ENCODE data around the gene MAVS. TPM values are rescaled to one million over a fixed set of nuclear protein-coding genes. Genes with fewer than 3 reads are reported as not detected.

The MAVS gene
- total RNA-seq, result 38.3 and 51.7 TPM in 2 replicates

DNA sequence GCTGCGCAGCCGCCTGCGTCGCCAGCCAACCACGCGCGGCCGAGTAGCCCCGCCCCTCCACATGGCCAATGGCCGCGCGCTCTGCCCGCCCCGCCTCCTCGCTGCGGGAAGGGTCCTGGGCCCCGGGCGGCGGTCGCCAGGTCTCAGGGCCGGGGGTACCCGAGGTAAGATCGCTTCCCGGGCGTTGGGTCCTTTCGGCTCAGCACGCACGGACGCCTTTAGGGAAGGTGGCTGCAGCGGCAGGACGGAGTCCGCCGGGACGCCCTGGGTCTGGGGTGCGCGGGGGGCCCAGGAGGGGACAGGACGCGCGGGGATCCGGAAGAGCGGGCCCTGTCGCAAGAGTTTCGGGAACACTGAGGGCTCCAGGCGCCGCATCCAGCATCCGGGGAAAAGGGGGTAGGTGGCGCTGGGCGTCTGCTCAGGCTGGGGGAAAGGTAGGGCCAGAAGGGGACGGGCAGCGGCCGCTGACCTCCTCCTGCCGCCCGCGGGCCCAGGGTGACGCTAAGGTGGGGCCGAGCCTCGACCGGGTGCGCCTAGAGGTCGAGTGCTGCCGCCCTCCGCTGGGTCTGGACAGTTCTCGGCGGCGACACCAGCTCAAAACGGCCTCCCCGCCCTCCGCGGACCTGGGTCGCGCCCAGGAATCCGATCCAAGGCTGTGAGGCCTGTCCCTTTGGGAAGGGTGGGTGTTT is at the start of gene MAVS:
MAVS (plus strand) TSS at position 95 of the 689 bp plus-strand sequence. CDS start 7,791 bp downstream, outside the sequence.
- no peak for DNase-seq (ENCODE audit: extremely low read depth, low read depth, low spot score)

GRCh38 chr20:3797226-3797545 is 49.4 kb upstream of the MAVS start:
- DNase-seq (ENCODE audit: extremely low read depth, low read depth, low spot score), result no peak

GRCh38 chr20:3797592-3798372 is 48.9 kb upstream of the MAVS start:
- DNase-seq (ENCODE audit: extremely low read depth, low read depth, low spot score), result no peak

DNA sequence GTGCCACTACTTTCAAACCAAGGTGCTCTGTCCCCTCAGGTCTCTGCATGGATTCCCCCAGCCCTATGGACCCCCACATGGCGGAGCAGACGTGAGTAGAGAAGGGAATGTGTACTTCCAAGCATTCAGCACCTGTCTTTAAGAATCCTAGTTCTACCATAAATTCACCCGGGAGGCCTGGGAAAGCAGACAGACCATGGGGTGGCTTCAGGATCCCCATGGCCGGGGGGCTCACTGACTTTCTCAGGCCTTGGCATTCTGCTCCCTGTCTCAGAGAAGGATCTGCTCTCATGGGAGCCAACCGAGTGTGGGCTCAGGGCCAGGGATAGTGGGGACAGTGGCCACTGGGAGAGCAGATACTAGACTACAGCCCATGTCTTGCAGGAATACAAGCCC is 48.3 kb upstream of the MAVS start:
- DNase-seq (ENCODE audit: extremely low read depth, low read depth, low spot score), result no peak

- DNase-seq (ENCODE audit: extremely low read depth, low read depth, low spot score), result no peak
Observed at GRCh38 chr20:3798908-3799248, 47.8 kb upstream of the MAVS start.

- DNase-seq (ENCODE audit: extremely low read depth, low read depth, low spot score), result no peak
Observed at GRCh38 chr20:3800256-3800877, 46.3 kb upstream of the MAVS start.

DNA sequence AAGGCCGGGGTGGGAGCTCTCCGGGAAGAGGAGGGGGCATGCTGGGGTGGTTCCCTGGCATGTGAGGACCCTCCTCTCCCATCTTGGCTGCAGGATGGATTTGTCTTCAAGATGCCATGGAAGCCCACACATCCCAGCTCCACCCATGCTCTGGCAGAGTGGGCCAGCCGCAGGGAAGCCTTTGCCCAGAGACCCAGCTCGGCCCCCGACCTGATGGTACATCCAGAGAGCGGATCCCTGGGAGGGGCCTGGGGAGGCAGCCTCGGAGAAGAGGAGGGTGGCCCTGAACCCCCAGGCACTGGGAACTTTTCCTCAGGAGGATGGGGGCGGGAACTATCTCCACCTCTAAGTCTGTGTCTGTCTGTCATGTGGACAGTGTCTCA is 45.8 kb upstream of the MAVS start:
- DNase-seq (ENCODE audit: extremely low read depth, low read depth, low spot score), result no peak

DNA sequence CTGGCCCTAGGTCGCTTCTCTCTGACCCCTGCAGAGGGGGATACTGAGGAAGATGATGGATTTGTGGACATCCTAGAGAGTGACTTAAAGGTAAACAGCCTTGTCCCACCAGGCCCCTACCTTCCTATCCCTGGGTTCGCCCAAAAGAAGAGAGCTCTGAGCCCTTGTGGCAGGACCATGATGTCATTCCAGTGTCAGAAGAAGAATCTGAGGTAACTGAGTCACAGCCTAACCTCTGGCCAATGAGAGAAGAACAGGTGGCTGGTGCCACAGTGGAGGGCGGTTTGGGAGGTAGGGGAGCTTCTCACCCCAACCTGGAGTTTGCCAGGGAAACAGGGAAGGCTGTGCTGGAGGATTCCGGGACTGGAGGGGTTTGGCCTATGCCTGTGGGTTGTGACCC is 45.3 kb upstream of the MAVS start:
- no peak for DNase-seq (ENCODE audit: extremely low read depth, low read depth, low spot score)

DNA sequence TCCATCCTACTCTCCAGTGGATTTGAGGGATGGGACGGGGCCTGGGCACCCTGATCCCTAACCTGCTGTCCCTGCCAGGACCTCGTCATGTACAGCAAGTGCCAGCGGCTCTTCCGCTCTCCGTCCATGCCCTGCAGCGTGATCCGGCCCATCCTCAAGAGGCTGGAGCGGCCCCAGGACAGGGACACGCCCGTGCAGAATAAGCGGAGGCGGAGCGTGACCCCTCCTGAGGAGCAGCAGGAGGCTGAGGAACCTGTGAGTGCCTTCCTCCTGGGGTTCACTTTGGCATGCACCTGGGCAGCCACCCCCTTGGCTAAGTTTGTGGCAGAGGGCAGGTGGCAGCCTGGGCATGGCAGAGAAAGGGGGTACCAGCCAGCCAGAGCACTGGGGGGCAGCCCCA is 44.8 kb upstream of the MAVS start:
- no peak for DNase-seq (ENCODE audit: extremely low read depth, low read depth, low spot score)

- DNase-seq (ENCODE audit: extremely low read depth, low read depth, low spot score), result no peak
Observed at GRCh38 chr20:3802524-3803239, 44.0 kb upstream of the MAVS start.

DNA sequence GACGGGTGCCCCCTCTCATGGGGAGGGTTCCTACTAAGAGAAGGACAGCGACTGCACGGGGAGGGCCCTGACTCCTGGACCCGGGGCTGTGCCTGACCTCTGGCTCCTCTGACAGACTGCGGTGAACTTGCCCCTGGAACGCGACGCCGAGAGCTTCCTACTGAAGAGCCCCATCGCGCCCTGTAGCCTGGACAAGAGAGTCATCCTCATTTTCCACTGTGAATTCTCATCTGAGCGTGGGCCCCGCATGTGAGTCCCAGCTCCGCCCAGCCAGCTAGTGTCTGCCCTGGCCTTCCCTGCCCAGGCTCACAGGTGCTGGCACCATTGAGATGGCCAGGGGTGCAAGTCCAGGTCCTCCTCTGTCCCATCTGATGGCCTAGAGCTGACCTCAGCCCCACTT is 43.3 kb upstream of the MAVS start:
- no peak for DNase-seq (ENCODE audit: extremely low read depth, low read depth, low spot score)

GRCh38 chr20:3803854-3804253 is 42.8 kb upstream of the MAVS start:
- no peak for DNase-seq (ENCODE audit: extremely low read depth, low read depth, low spot score)

DNA sequence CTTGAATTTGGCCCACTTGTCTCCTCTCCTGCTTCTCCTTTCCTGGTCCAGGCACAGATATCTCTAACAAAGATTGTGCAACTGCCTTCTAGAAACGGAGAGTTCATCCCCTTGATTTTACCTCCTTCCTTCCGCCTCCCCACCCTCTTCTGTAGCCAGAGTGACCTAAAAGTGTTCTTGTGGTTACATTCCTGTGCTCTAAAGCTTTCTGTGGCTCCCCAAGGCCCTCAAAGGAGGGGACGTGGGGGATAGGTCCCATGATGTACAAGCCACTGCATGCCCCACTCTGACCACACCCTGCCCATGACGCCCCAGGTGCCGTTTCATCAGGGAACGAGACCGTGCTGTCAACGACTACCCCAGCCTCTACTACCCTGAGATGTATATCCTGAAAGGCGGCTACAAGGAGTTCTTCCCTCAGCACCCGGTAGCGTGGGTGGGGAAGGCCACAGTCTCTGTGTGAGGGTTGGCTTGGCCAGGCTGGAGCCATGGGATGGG is 42.3 kb upstream of the MAVS start:
- no peak for DNase-seq (ENCODE audit: extremely low read depth, low read depth, low spot score)

DNA sequence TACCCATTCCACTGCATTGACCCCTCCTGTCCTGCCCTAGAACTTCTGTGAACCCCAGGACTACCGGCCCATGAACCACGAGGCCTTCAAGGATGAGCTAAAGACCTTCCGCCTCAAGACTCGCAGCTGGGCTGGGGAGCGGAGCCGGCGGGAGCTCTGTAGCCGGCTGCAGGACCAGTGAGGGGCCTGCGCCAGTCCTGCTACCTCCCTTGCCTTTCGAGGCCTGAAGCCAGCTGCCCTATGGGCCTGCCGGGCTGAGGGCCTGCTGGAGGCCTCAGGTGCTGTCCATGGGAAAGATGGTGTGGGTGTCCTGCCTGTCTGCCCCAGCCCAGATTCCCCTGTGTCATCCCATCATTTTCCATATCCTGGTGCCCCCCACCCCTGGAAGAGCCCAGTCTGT is 41.9 kb upstream of the MAVS start:
- no peak for DNase-seq (ENCODE audit: extremely low read depth, low read depth, low spot score)

GRCh38 chr20:3808544-3808943 is 38.1 kb upstream of the MAVS start:
- DNase-seq (ENCODE audit: extremely low read depth, low read depth, low spot score), result no peak

GRCh38 chr20:3811467-3812258 is 35.0 kb upstream of the MAVS start:
- no peak for DNase-seq (ENCODE audit: extremely low read depth, low read depth, low spot score)

DNA sequence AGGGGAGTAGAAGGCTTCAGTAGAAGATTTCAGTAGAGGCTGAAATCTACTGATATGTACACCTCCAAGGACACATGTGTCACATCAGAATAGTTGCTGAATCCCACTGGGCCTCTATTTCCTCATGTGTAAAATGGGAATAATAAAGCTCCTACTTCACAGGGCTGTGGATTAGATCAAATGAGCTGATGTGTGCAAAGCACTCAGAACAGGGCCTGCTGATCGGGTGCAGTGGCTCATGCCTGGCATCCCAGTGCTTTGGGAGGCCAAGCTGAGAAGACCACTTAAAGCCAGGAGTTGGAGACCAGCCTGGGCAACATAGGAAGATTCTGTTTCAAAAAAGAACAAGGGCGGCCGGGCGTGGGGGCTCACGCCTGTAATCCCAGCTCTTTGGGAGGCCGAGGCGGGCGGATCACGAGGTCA is 34.4 kb upstream of the MAVS start:
- no peak for DNase-seq (ENCODE audit: extremely low read depth, low read depth, low spot score)

- no peak for DNase-seq (ENCODE audit: extremely low read depth, low read depth, low spot score)
Observed at GRCh38 chr20:3812975-3813847, 33.4 kb upstream of the MAVS start.

DNA sequence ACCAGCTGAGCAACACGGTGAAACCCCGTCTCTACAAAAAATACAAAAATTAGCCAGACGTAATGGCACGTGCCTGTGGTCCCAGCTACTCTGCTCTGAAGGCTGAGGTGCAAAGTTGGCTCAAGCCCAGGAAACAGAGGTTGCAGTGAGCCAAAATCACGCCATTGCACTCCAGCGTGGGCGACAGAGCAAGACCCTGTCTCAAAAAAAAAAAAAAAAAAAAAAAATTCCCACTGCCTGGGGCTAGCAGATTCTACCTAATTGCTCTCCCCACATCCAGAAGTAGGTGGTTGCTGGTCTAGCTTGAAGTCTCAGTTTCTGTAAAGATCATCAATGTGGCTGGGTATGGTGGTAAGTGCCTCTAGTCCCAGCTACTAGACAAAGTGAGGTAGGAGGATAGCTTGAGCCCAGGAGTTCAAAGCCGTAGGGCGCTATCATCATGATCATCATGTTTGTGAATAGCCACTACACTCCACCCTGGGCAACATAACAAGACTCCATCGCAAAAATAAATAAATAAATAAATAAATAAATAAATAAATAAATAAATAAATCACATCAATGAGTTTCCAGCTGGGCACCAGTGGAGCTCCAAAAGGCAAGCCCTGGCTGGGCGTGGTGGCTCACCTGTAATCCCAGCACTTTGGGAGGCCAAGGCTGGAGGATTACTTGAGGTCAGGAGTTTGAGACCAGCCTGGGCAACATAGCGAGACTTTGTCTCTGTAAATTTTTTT is 32.6 kb upstream of the MAVS start:
- no peak for DNase-seq (ENCODE audit: extremely low read depth, low read depth, low spot score)

Measured in glomerular endothelial cell (primary cell).